ENCODE measurements around the gene PICALM.

DNA sequence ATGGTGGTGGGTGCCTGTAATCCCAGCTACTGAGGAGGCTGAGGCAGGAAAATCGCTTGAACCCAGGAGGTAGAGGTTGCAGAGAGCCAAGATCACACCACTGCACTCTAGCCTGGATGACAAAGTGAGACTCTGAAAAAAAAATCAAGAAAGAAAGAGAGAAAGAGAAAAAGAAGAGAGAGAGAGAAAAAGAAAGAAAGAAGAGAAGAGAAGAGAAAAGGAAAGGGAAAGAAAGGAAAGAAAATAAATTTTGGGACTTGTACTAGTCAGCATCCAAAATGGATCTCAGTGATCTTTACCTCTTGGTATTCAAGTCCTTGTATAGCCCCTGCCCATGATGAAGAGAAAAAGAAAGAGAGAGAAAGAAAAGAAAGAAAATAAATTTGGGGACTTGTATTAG, 22.2 kb upstream of the PICALM start:
- TF ChIP-seq, protein P1, sequence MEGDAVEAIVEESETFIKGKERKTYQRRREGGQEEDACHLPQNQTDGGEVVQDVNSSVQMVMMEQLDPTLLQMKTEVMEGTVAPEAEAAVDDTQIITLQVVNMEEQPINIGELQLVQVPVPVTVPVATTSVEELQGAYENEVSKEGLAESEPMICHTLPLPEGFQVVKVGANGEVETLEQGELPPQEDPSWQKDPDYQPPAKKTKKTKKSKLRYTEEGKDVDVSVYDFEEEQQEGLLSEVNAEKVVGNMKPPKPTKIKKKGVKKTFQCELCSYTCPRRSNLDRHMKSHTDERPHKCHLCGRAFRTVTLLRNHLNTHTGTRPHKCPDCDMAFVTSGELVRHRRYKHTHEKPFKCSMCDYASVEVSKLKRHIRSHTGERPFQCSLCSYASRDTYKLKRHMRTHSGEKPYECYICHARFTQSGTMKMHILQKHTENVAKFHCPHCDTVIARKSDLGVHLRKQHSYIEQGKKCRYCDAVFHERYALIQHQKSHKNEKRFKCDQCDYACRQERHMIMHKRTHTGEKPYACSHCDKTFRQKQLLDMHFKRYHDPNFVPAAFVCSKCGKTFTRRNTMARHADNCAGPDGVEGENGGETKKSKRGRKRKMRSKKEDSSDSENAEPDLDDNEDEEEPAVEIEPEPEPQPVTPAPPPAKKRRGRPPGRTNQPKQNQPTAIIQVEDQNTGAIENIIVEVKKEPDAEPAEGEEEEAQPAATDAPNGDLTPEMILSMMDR (IDR thresholded peaks at IDR 0.05; ENCODE audit: extremely low read depth in 1 of 2, insufficient read depth in 1 of 2, low read depth in 1 of 2, low read length in 2 of 2) = no peak
- no peak for TF ChIP-seq POLR2A (IDR thresholded peaks at IDR 0.05; ENCODE audit: low read depth, low read length)
- no peak for TF ChIP-seq POLR2AphosphoS5 (IDR thresholded peaks at IDR 0.05; ENCODE audit: insufficient read depth, low read depth, low read length)
- TF ChIP-seq MYC (IDR thresholded peaks at IDR 0.05; ENCODE audit: low read depth, low read length) = no peak

Measured in endothelial cell of umbilical vein (primary cell).